H1 (cell line): ENCODE measurements around the gene AKAP7.

Experiments
- ASH2L ChIP-seq: fragments of 200-600, 300-600 bp; sonication (generic); IDR thresholded peaks from one replicate; pipeline ENCODE4 v1.7.1; 2017; ENCODE audit warnings: low read length
- BRCA1 ChIP-seq: IDR thresholded peaks from 2 replicates; pipeline ENCODE4 v1.6.1; 2012; ENCODE audit warnings: low read depth, low read length, improper control_type of control experiment
- CREB1 ChIP-seq: IDR thresholded peaks from 2 replicates; pipeline ENCODE4 v1.6.1; 2012; ENCODE audit warnings: inconsistent platforms
- EP300 ChIP-seq, 2 experiments: IDR thresholded peaks; 1 replicate in 1 of 2; 2 replicates in 1 of 2; pipeline ENCODE4 v1.6.1; 2011 to 2012; ENCODE audit warnings: low read depth in 2 of 2, low read length in 2 of 2, mild to moderate bottlenecking in 2 of 2, borderline replicate concordance in 1 of 2, inconsistent platforms in 1 of 2, moderate library complexity in 1 of 2
- GTF2F1 ChIP-seq: IDR thresholded peaks from 2 replicates; pipeline ENCODE4 v1.6.1; 2012; ENCODE audit warnings: low read depth, low read length, improper control_type of control experiment, borderline replicate concordance
- HDAC6 ChIP-seq: IDR thresholded peaks from one replicate; pipeline ENCODE4 v1.7.1; 2012; ENCODE audit warnings: low read depth, mild to moderate bottlenecking, inconsistent platforms, low read length, moderate library complexity
- POLR2A ChIP-seq, 2 experiments: IDR thresholded peaks; 1 replicate in 1 of 2; 2 replicates in 1 of 2; pipeline ENCODE4 v1.6.1; 2011; ENCODE audit warnings: low read depth in 2 of 2, low read length in 2 of 2, mild to moderate bottlenecking in 2 of 2; ENCODE audit errors: control extremely low read depth in 1 of 2
- POLR2AphosphoS5 ChIP-seq: IDR thresholded peaks from 2 replicates; pipeline ENCODE4 v1.6.1; 2011; ENCODE audit warnings: low read depth, low read length
- RFX5 ChIP-seq: IDR thresholded peaks from 2 replicates; pipeline ENCODE4 v1.6.1; 2011; ENCODE audit warnings: low read depth, low read length, improper control_type of control experiment, borderline replicate concordance
- SP2 ChIP-seq: IDR thresholded peaks from 2 replicates; pipeline ENCODE4 v1.6.1; 2012; ENCODE audit warnings: mild to moderate bottlenecking, low read length, inconsistent platforms
- TAF1 ChIP-seq: IDR thresholded peaks from 2 replicates; pipeline ENCODE4 v1.6.1; 2011; ENCODE audit warnings: mild to moderate bottlenecking, low read depth, low read length
- TEAD4 ChIP-seq: IDR thresholded peaks from 2 replicates; pipeline ENCODE4 v1.6.1; 2012; ENCODE audit warnings: low read depth, low read length, inconsistent platforms, mixed read lengths
- TF ChIP-seq, protein P1 (sequence below), 3 experiments: IDR thresholded peaks; 1 replicate in 2 of 3; 2 replicates in 1 of 3; pipeline versions ENCODE4 v1.5.1 to v1.6.1; 2011; ENCODE audit warnings: low read length in 3 of 3, mild to moderate bottlenecking in 3 of 3, inconsistent platforms in 2 of 3, low read depth in 1 of 3, moderate library complexity in 1 of 3; ENCODE audit not compliant: insufficient read depth in 1 of 3; ENCODE audit errors: control extremely low read depth in 1 of 3

DNA sequence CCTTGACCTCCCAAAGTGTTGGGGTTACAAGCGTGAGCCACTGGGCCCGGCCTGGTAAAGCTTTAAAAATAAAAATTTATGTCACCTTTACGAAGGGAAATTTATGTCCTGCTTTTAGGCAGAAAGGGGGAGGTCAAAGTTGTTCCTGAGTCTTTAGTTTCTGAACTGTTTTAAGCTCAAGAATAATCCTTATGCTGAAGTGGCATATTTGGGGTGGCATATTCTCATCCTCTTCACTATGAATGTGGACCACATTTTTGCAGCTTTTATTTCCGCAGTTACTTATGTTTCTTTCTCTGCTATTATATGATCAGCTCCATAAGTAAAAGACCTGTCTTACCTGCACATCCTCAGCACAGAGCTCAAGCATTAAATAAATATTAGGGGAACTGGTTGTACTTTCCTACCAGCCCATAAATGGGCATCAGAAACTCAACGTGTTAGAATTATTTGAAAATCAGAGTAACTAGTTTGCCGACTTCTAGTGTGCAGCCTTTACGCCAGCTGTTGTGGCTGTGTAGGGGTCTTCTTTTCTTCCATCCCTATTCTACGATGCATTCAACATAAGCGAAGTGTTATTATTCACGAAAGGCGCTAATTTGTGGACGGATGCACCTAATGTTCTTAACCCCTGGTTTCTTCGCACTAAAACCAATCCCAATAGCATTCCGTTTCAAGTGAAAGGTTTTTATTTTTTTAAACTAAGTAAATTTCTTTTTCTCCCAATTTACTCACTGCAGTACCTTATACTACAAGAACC lies 867 bp upstream of the AKAP7 start:
- TF ChIP-seq BRCA1 (no peak), POLR2A (IDR thresholded peaks at IDR 0.05; ENCODE audit: control extremely low read depth in 1 of 2, low read depth in 2 of 2, low read length in 2 of 2) (no peak), POLR2AphosphoS5 (no peak), SP2 (no peak), CREB1 (no peak), HDAC6 (no peak), EP300 (IDR thresholded peaks at IDR 0.05; ENCODE audit: borderline replicate concordance in 1 of 2, low read depth in 2 of 2, low read length in 2 of 2) (no peak), RFX5 (no peak), GTF2F1 (no peak), TAF1 (no peak), TEAD4 (no peak), ASH2L (no peak)
- TF ChIP-seq, protein P1, sequence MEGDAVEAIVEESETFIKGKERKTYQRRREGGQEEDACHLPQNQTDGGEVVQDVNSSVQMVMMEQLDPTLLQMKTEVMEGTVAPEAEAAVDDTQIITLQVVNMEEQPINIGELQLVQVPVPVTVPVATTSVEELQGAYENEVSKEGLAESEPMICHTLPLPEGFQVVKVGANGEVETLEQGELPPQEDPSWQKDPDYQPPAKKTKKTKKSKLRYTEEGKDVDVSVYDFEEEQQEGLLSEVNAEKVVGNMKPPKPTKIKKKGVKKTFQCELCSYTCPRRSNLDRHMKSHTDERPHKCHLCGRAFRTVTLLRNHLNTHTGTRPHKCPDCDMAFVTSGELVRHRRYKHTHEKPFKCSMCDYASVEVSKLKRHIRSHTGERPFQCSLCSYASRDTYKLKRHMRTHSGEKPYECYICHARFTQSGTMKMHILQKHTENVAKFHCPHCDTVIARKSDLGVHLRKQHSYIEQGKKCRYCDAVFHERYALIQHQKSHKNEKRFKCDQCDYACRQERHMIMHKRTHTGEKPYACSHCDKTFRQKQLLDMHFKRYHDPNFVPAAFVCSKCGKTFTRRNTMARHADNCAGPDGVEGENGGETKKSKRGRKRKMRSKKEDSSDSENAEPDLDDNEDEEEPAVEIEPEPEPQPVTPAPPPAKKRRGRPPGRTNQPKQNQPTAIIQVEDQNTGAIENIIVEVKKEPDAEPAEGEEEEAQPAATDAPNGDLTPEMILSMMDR (IDR thresholded peaks at IDR 0.05; ENCODE audit: control extremely low read depth in 1 of 3, insufficient read depth in 1 of 3, low read depth in 1 of 3, low read length in 3 of 3) = no peak
